ENCODE data around the gene ZW10.

Gene ZW10

DNA sequence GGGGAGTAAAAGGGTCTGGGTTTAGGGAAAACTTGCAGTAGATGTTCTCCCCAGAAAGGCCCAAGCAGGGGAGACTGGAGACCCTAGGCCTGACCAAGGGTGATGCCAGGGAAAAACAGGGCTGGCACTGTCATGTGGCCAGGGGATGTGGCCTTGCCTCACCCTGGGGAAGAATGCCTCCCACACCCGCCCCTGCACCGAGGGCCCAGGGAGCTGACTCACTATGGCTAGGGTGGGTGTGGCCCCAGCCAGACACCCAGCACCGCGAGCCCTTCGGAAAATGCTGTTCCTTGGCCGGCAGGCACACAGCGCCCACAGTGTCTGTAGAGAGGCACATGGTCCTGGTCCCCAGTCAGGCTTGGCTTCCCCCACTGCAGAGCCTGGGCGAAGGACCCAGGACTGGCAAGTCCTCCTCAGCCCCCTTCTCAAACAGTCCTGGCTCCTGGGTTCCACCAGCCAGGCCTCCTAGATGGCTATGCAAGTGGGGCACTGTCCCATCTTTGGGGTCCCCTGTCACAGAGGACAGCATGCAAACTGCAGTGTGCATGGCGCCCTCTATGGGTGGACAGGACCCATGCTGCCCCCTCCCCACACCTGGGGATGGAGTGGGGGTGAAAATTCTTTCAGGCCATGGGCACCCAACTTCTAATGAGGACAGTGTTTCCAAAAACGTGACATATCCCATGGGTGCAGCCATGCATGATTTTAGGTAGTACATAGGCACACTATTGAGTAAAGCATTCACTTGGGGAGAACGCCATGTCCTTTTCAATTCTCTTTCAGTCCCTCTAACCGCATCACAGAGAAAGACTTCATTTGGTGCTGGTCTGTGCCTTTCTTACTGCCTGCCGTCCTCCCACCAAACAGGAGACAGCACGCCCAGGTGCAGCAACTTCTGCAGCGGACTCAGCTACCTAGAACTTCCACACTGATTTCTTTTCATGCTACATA lies 82.6 kb downstream of the ZW10 start:
- TF ChIP-seq, protein P1, sequence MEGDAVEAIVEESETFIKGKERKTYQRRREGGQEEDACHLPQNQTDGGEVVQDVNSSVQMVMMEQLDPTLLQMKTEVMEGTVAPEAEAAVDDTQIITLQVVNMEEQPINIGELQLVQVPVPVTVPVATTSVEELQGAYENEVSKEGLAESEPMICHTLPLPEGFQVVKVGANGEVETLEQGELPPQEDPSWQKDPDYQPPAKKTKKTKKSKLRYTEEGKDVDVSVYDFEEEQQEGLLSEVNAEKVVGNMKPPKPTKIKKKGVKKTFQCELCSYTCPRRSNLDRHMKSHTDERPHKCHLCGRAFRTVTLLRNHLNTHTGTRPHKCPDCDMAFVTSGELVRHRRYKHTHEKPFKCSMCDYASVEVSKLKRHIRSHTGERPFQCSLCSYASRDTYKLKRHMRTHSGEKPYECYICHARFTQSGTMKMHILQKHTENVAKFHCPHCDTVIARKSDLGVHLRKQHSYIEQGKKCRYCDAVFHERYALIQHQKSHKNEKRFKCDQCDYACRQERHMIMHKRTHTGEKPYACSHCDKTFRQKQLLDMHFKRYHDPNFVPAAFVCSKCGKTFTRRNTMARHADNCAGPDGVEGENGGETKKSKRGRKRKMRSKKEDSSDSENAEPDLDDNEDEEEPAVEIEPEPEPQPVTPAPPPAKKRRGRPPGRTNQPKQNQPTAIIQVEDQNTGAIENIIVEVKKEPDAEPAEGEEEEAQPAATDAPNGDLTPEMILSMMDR (IDR thresholded peaks at IDR 0.05; ENCODE audit: insufficient read depth, low read depth, low read length, missing control alignments), result no peak
- DNase-seq (ENCODE audit: low read depth), result peak; percentile 89

DNA sequence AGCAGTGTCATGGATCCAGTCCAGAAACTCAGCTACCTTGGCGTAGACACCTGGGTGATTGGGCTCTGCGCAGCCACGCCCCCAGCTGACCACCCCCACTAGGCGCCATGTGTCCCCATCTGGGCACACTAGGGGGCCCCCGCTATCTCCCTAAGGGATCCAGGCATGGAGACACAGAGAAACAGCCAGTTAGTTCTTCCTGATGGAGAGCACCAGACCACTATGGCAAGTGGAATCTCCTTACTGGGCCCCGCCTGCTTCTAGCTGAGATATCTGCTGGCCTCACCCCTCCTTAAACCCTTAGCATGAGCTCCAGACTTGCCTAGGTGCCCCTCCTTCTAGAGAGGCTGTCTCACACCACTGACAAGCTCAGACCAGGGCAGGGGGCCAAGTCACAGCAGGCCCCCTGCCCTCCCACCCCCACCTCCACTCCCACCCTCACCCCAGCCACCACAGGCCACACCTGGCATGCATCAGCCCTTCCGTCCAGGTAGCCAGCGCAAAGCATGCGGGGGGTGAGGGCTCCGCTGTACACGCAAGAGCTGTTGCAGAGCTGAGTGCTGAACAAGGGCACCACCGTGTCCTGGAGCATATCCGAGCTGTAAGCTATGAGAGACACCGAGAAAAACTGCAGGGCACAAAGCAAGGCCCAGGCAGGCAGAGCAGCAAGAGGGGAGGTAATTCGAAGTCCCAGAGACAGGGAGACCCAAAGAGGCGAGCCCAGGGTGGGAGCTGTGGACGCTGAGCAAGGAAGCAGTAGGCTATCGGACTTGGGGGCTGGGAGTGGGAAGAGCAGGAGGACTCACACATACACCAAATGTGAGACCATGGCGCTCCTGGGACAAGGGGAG lies 83.5 kb downstream of the ZW10 start:
- TF ChIP-seq, protein P1 (IDR thresholded peaks at IDR 0.05; ENCODE audit: insufficient read depth, low read depth, low read length, missing control alignments), result no peak
- no peak overlapping the region for H3K4me3 ChIP-seq (ENCODE audit: low read length)
- no peak for DNase-seq (ENCODE audit: low read depth)

More for the DNA sequence above, 82.6 kb downstream of the ZW10 start:
- H3K4me3 ChIP-seq (ENCODE audit: low read length), result no peak overlapping the region

DNA sequence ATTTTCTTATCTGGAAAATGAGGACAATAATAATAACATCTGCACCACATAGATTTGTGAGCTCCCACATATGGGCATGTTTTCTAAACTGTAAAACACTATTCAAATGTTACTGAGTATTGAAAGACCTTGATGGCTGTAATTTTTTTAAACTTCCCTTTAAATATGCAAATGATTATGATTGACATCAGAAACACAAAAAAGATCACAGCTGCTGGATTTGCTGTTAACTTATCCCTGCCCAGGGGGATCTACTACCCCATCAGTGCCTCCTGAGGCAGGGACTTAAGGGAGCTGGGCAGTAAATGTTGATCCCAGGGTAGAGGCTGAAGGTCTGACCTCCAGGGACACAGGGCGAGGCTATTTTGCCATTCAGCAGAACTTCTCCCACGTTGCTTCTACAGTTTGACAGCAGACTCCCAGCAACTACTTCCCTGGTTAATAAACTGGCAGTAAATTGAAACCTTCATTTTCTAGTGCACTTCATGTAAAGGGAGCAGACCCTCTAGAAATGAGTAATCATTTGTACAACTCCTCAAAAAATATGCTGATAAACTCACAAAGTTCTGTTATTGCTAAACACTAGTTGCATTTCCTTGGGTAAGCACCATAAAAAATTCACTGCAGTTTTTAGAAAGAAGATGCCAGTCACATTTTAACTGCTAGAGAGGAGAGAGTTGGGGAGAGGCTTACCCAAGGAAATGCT lies 87.7 kb downstream of the ZW10 start:
- H3K4me3 ChIP-seq (ENCODE audit: low read length), result no peak overlapping the region
- DNase-seq (ENCODE audit: low read depth), result no peak
- TF ChIP-seq, protein P1 (IDR thresholded peaks at IDR 0.05; ENCODE audit: insufficient read depth, low read depth, low read length, missing control alignments), result no peak

DNA sequence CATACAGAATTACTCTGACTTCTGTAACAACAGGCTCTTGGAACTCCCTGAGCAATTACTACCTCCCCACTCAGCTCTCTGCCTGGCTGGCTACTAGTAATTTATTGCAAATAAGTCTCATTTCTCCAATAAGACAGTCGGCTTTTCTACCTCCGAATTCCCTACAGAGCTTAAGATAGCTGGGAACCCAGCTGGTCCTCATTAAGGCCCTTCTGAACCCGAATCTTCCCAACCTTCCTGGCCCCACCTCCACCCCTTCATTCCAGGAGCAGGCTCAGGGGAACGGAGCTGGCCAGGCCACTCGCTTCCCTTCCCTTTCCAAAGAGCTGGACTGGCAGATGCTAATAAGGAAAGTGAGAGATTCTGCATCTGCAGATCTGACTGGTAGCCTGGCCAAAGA lies 89.0 kb downstream of the ZW10 start:
- TF ChIP-seq, protein P1 (IDR thresholded peaks at IDR 0.05; ENCODE audit: insufficient read depth, low read depth, low read length, missing control alignments), result no peak

DNA sequence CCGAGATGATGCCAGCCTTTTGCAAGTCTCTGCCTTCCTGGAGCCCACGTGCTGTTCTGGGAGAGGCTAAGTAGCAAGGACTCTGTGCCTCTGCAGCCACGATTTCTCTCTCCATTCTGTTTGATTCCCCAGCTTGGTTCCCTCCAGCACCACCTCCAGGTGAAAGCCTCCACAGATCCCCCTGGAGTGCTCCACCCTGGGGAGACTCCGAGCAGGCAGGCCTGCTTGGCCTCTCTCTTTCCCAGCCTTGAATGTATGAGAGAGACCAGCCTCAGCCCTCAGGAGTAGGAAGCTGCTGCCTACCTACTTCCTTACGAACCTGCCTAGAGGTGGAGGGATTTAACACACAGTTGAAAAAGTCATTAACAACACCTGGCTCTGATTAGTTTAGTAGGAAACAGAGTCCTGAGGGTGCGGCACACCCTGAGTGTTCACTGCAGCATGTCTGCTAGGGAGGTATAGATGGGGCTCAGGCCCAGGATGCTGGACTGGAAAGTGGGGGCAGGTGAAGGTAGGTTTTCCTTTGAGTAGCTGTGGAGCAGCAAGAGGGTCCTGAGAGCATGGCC lies 89.9 kb downstream of the ZW10 start:
- no peak overlapping the region for H3K4me3 ChIP-seq (ENCODE audit: low read length)
- DNase-seq (ENCODE audit: low read depth), result no peak
- TF ChIP-seq, protein P1 (IDR thresholded peaks at IDR 0.05; ENCODE audit: insufficient read depth, low read depth, low read length, missing control alignments), result no peak

More for the DNA sequence above, 89.0 kb downstream of the ZW10 start:
- DNase-seq (ENCODE audit: low read depth), result no peak
- H3K4me3 ChIP-seq (ENCODE audit: low read length), result no peak overlapping the region
